IPS-NIHi7 (cell line): Measurements from ENCODE around the gene ALLC.

Source experiments
- DNase-seq: peaks from one replicate; pipeline ENCODE4 v3.0.0; 2012; ENCODE audit warnings: mixed read lengths; ENCODE audit errors: extremely low spot score

ALLC gene

DNA sequence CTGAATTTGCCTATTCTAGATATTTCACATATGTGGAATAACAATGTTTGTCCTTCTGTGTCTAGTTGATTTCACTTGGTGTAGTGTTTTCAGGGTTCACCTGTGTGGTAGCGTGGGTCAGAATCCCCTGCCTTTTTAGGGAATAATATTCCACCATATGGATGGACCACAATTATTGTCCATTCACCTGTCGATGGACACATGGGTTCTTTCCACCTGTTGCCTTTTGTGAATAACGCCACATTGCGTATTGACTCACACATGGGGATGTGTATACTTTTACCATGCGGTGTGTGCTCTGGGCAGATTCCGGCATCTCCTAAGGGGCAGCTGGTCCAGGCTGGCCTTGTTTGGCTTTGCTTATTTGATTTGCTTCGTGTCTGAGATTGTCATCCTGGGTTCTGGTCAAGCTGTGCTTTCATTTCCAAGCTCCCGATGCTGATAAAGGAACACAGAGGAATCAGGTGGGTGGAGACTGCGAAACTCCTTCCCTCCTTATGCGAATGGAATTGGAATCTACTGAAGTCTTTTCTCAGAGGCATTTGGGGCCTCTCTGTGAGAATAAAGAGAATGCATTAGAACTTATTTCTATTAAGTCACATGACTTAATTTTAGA, 18.9 kb upstream of the ALLC start:
- DNase-seq, result no peak

DNA sequence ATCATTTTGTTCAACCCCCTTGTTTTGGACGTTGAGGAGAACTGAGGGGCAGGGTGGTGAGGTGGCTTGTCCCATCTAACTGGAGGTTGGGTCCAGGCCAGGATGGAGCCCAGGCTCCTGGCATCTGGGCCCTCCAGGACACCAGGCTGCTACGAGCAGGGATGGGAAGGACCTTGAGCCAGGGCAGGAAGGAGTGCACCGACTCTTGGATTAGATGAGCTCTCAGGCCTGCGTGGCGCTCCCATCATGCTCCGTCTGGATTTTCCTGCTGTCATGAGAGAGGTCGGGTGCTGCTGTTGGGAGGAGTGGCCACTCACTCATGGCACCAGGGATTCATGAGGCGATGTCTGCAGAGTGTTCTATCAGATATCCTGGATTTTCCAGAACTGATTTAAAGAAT, 18.3 kb upstream of the ALLC start:
- DNase-seq, result no peak

- no peak for DNase-seq
Observed at GRCh38 chr2:3641181-3641580, 16.8 kb upstream of the ALLC start.

DNA sequence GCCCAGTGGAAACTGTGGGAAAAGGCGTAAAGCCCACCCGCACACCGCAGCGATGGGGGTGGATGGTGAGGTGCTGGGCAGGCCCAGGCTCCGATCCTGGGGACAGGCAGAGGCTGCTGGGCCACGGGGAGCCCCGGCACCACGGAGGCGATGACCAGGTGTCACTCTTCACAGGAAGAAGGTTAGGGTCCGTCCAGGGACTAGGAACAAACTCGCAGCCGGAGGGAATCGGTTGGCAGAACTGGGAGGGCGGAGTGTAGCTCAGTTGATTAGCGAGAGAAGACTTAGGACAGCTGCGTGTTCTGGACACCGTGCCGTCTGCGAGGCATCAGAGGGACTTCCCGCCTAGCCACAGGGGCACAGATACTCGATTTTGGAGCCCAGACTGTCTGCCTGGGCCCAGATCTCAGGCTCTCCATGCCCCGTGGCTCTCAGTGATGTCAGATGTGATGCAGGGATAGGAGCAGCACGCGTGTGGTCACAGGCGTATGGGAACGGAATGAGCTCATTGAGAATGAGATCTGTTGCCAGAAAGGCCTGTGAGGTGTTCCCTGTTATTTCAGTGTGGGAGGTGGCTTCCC, 16.1 kb upstream of the ALLC start:
- no peak for DNase-seq

DNA sequence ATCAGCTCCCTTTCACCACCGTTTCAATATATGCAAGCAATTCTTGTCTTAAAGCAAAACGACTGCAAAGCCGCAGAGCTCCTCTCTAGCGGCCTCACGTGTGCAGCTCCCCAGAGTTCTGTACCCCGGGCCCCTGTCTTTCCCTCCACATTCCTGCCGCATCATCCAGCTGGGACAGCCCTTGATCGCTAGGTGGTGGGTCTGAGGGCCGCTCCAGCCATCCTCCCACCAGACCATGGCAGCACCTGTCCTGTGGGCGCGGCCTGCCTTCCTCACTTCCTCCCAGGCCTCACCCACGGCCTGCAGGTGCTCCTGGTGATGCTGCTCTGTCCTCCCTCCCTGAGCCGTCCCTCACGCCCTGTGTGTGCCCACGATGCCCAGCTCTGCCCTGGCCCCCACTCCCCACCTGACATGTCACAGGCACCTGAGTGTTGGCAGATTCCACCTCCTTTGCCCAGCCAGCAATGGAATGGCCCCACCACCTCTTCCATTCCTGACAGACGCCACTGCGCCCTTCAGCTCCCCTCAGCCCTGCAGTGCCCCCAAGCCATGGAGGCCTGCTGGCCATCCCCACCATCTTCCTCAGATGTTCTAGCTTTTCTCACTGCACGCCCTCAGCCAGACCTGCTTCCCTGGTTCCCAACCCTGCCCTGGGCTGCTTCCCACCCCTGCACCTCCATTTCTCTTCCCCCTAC, 15.3 kb upstream of the ALLC start:
- no peak for DNase-seq

DNA sequence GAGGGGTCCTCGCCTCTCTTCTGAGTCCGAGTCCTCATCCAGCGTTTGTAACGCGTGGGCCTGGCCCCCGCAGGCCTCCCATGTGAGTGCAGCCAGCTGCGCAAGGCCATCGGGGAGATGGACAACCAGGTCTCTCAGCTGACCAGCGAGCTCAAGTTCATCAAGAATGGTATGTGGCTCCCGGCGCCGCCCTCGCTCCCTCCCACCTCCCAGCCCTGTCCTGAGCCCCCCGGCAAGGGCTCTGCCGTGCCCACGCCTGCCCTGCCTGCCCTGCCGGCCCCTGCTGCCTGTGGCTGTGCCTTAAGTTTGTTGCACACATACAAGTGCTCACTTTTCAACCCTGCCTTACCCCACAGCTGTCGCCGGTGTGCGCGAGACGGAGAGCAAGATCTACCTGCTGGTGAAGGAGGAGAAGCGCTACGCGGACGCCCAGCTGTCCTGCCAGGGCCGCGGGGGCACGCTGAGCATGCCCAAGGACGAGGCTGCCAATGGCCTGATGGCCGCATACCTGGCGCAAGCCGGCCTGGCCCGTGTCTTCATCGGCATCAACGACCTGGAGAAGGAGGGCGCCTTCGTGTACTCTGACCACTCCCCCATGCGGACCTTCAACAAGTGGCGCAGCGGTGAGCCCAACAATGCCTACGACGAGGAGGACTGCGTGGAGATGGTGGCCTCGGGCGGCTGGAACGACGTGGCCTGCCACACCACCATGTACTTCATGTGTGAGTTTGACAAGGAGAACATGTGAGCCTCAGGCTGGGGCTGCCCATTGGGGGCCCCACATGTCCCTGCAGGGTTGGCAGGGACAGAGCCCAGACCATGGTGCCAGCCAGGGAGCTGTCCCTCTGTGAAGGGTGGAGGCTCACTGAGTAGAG, 14.4 kb upstream of the ALLC start:
- no peak for DNase-seq

- DNase-seq, result no peak
Observed at GRCh38 chr2:3644246-3644525, 13.8 kb upstream of the ALLC start.

GRCh38 chr2:3644891-3645605, 13.0 kb upstream of the ALLC start:
- no peak for DNase-seq

DNA sequence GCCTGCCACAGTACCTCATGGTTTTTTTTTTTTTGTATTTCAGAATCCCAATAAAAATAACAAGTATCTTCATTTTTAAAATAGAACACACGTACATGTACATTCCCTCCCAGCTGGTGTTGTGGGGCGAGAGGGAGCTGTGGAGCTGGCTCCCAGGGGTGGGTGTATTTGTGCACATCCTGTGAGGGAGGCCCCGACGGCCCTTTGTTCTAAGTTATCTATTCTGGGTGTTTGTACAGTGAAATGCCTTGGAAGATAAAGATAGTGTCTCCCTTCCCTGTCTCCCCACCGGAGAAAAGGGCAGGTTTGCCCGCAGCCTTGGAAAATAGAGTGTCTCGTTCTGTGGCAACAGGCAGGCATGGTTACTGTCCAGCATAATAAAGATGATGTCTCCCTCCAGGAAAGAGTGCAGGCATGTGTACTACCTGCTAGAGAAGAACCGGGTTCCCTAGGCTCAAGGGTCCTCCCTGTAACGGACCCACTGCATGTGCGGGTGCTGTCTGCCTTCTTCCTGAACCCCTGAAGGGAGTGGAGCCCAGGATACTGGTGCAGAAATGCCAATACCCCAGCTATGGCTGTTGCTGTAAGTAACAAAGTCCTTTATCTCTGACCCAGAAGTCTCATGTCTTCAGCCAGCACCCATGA, 12.1 kb upstream of the ALLC start:
- DNase-seq, result no peak

GRCh38 chr2:3646446-3646845, 11.6 kb upstream of the ALLC start:
- no peak for DNase-seq

GRCh38 chr2:3647246-3647645, 10.8 kb upstream of the ALLC start:
- DNase-seq, result no peak

GRCh38 chr2:3647831-3648651, 10.0 kb upstream of the ALLC start:
- no peak for DNase-seq

- DNase-seq, result no peak
Observed at GRCh38 chr2:3648652-3649177, 9.3 kb upstream of the ALLC start.

GRCh38 chr2:3649581-3649980, 8.4 kb upstream of the ALLC start:
- DNase-seq, result no peak

GRCh38 chr2:3650140-3650920, 7.7 kb upstream of the ALLC start:
- DNase-seq, result no peak

DNA sequence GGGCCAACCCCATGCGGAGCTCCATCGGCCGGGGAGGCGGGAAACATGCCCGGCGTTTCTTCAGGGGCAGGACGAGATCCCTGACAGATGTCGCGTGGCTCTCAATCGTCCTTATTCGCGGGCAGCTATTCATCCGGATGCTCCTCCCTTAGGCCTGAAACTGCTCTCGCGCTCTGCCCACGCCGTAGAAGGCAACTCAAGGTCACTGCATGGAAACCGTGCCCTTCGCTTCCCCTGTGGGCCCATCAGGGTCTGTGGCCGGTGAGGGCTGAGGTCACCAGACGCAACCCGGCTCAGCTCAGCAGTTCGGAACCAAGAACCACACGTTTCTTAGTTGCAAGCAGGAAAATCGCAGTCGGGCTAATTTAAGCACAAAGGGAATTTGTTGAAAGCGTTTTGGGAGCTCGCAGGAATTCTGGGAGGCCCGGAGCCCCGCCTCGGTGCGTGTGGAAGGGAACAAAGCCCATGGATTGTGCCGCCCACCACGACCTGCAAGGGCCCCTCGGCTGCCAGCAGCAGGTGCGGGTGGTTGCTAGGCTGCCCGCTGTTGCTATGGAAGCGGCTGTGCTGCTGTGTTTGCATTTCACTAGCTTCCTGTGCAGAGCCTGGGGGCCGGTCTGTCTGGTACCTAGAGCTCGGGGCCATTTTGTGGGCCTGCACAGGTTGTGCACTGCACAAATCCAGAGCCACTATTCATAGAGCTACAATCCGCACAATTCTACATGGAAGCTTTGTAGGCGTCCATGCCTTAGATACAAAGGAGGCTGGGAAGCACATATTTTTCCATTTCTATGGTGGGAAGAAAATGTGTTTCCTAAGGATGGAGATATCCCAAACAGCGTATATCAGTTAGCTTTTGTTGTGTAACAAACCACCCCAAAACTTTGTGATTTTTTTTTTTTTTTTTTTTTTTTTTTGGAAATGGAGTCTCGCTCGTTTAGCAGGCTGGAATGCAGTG, 6.0 kb upstream of the ALLC start:
- peak; percentile 83 for DNase-seq

DNA sequence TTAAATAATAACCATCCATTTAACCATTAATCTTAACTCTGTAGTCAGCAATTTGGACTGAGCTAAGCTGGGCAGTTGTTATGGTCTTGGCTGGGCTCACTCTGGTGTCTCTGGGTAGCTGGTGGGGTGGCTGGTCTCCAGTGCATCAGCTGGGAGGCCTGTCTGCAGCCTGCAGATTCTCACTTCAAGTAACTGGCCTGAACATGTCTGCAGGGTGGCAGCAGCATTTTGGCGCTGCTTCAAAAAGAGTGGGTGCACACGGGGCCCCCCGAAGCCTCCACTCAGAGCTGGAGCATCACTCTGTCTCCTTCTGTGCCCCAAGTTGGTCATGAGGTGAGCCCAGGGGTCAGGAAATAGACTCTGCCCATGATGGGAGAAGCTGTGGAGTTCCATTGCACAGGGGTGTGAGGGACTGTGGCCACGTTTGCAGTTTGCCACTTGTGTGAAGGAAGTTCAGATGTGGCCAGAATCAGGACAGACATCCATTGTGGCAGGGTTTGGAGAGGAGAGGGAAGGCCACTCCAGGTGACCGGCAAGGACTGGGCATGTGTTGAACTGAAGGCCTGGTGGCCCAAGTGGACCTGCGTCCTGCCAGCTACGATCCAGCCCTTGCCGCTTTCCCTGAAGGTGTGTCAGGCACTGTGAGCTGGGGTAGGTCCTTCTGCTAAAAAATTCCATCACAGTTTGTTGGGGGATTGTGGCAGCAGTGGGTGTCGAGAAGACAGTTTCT, 4.9 kb upstream of the ALLC start:
- DNase-seq, result no peak

GRCh38 chr2:3654011-3654410, 4.0 kb upstream of the ALLC start:
- DNase-seq, result no peak
